H1 (cell line): Measurements from ENCODE around the gene HABP4. TPM values are rescaled to one million over a fixed set of nuclear protein-coding genes. Genes with fewer than 3 reads are reported as not detected.

Source experiments
- ATF3 ChIP-seq: IDR thresholded peaks from 2 replicates; pipeline ENCODE4 v1.6.1; 2011; ENCODE audit warnings: low read depth, mild to moderate bottlenecking, low read length; ENCODE audit not compliant: insufficient read depth
- CREB1 ChIP-seq: IDR thresholded peaks from 2 replicates; pipeline ENCODE4 v1.6.1; 2012; ENCODE audit warnings: inconsistent platforms
- JUN ChIP-seq: IDR thresholded peaks from 2 replicates; pipeline ENCODE4 v1.6.1; 2011; ENCODE audit warnings: low read depth, mild to moderate bottlenecking, improper control_type of control experiment, low read length
- SIN3A ChIP-seq, 2 experiments: IDR thresholded peaks in 1 of 2; conservative IDR thresholded peaks in 1 of 2; 2 replicates each; pipeline ENCODE4 v1.6.1; 2011 to 2012; ENCODE audit warnings: low read length in 2 of 2, improper control_type of control experiment in 1 of 2, low read depth in 1 of 2, mild to moderate bottlenecking in 1 of 2
- polyA plus RNA-seq, 7 experiments: library from polyadenylated mRNA; depleted of rRNA in 3 of 7; stranded (reverse) in 5 of 7; unstranded in 2 of 7; fragments of >200 nt in 5 of 7; fragments of 200-250 nt in 2 of 7; gene quantifications; 1 replicate in 5 of 7; 2 replicates in 1 of 7; 4 replicates in 1 of 7; pipeline versions ENCODE4 v1.2.1 to v1.2.3, GENCODE V29; 2011 to 2013; ENCODE audit warnings: missing spikeins in 2 of 7, mixed read lengths in 2 of 7
- total RNA-seq: library from RNA; stranded (reverse); fragmentation: NEBNext Ultra II Directional; extraction: Animal tissue kit (Norgen Biotek cat#: 25700); gene quantifications from 2 replicates; pipeline ENCODE4 v1.2.1, GENCODE V29; 2021
- TF ChIP-seq, protein P1 (sequence below): IDR thresholded peaks from 2 replicates; pipeline ENCODE4 v1.6.1; 2012; ENCODE audit warnings: inconsistent platforms
- TF ChIP-seq, protein P2 (sequence below): IDR thresholded peaks from 2 replicates; pipeline ENCODE4 v1.6.1; 2012; ENCODE audit warnings: low read length, inconsistent platforms

HABP4 gene
- total and polyA plus RNA-seq, 2 of the 8 experiments (the other 6 are each of a cell fraction or from before 2014, with no cell fraction given) = 3.3 to 11.2 TPM

- TF ChIP-seq ATF3 (no peak), SIN3A (conservative IDR thresholded peaks at IDR 0.05 in 1 of 2, IDR thresholded peaks at IDR 0.05 in 1 of 2; ENCODE audit: low read depth in 1 of 2, low read length in 2 of 2) (0 out of 4 replicates have a peak, but pooled peaks of 1 of the 2 experiments have one; percentile 21), CREB1 (0 out of 2 replicates have a peak, but pooled peaks have one; percentile 5), JUN (no peak)
- TF ChIP-seq, protein P1, sequence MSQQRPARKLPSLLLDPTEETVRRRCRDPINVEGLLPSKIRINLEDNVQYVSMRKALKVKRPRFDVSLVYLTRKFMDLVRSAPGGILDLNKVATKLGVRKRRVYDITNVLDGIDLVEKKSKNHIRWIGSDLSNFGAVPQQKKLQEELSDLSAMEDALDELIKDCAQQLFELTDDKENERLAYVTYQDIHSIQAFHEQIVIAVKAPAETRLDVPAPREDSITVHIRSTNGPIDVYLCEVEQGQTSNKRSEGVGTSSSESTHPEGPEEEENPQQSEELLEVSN = peak; percentile 34; the same call in 1 of the 2 replicates
- TF ChIP-seq, protein P2, sequence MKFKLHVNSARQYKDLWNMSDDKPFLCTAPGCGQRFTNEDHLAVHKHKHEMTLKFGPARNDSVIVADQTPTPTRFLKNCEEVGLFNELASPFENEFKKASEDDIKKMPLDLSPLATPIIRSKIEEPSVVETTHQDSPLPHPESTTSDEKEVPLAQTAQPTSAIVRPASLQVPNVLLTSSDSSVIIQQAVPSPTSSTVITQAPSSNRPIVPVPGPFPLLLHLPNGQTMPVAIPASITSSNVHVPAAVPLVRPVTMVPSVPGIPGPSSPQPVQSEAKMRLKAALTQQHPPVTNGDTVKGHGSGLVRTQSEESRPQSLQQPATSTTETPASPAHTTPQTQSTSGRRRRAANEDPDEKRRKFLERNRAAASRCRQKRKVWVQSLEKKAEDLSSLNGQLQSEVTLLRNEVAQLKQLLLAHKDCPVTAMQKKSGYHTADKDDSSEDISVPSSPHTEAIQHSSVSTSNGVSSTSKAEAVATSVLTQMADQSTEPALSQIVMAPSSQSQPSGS = no peak
Measured at GRCh38 chr9:96450613-96451528, 902 bp downstream of the HABP4 start (continued).
